Measurements from ENCODE around the gene GEMIN5.
A peak's percentile ranks its signal among the peaks of the same experiment; 100 is the strongest.

The GEMIN5 gene

DNA sequence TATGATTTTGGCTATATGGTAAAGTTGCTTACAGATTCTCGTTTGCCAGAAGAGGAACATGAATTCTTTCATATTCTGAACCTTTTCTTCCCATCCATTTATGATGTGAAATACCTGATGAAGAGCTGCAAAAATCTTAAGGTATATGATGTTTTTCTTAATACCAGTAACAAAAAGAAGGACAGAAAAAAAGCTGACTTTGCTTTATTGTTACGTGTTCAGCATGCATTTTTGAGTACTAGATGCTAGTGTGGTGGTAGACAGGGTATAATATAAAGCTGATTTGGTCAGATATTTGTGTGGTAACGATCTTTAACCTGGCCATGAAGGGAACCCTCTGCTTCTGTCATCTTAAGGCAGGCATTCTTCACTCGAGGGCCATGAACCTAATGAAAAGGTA lies 66.3 kb downstream of the GEMIN5 start:
- Mint-ChIP-seq H3K9me3 (no peaks in the 10 kb centered on the region), H3K36me3 (peaks cover 63% of the 10 kb centered on the region), H3K4me1 (peaks cover 5% of the 10 kb centered on the region), H3K27ac (no peak overlapping the region), H3K27me3 (no peaks in the 10 kb centered on the region), H3K4me3 (no peak overlapping the region)
- no peak for ATAC-seq

- Mint-ChIP-seq H3K4me1 (peaks cover 5% of the 10 kb centered on the region), H3K4me3 (no peak overlapping the region), H3K27me3 (no peaks in the 10 kb centered on the region), H3K36me3 (peaks cover 55% of the 10 kb centered on the region), H3K9me3 (no peaks in the 10 kb centered on the region), H3K27ac (no peak overlapping the region)
- no peak for ATAC-seq
Measured at GRCh38 chr5:154868702-154869101, 69.3 kb downstream of the GEMIN5 start.

GRCh38 chr5:154866841-154867240 lies 71.2 kb downstream of the GEMIN5 start:
- no peak overlapping the region for H3K27ac Mint-ChIP-seq
- H3K27me3 Mint-ChIP-seq, result no peaks in the 10 kb centered on the region
- ATAC-seq, result no peak
- H3K4me3 Mint-ChIP-seq, result no peak overlapping the region
- H3K4me1 Mint-ChIP-seq, result peaks cover 21% of the 10 kb centered on the region
- H3K9me3 Mint-ChIP-seq, result no peaks in the 10 kb centered on the region
- peaks cover 52% of the 10 kb centered on the region for H3K36me3 Mint-ChIP-seq

DNA sequence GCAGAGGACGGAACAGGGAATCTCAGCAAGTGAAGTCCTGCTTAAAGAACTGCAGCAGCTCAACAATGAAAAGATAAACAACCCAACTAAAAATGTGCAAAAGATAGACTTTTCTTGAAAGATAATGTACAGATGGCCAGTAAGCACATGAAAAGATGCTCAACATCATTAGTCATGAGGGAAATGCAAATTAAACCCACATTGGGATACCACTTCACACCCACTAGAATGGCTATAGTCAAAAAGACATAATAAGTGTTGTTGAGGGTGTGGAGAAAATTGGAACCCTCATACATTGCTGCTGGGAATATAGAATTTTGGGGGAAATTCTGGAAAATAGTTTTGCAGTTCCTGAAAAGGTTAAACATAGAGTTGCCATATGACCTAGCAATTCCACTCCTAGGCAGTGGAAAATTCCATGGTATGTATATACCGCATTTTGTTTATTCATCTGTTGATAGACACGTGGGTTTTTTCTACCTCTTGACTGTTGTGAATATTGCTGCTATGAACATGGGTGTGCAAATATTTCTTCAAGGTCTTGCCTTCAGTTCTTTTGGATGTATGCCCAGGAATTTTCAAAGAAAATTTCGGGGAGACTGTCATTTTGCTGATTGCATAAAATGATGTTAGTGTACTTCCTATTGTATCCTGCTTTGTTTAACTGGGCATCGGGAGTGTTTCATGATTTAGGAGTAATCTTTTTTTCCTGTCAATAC lies 72.4 kb downstream of the GEMIN5 start:
- Mint-ChIP-seq H3K27me3 (no peaks in the 10 kb centered on the region), H3K4me1 (peaks cover 34% of the 10 kb centered on the region), H3K9me3 (no peaks in the 10 kb centered on the region), H3K27ac (no peak overlapping the region), H3K36me3 (peaks cover 45% of the 10 kb centered on the region), H3K4me3 (no peak overlapping the region)
- no peak for ATAC-seq

GRCh38 chr5:154863291-154864080 lies 74.5 kb downstream of the GEMIN5 start:
- Mint-ChIP-seq H3K4me3 (no peak overlapping the region), H3K27me3 (no peaks in the 10 kb centered on the region), H3K27ac (peak overlapping the region; percentile 93), H3K36me3 (peaks cover 39% of the 10 kb centered on the region), H3K9me3 (no peaks in the 10 kb centered on the region), H3K4me1 (peaks cover 45% of the 10 kb centered on the region)
- ATAC-seq, result no peak

DNA sequence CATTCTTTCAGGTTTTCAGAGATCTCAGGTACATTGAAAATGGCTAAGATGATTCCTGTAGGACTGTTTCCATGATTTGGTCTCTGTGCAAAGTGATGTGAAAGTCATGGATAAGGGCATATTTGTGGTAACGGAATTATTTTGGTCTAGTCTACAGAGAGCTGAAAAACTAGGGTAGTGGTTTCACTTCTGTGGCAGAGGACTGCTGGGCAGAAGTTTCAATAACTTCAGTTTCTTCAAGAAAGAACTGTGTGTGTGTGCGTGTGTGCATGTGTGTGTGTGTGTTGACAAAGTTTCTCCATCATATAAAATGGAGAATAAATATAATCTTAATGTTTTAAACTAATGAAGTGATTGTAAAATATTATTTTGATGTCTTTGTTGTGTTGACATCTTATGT lies 75.2 kb downstream of the GEMIN5 start:
- ATAC-seq, result no peak
- H3K27me3 Mint-ChIP-seq, result no peaks in the 10 kb centered on the region
- peaks cover 43% of the 10 kb centered on the region for H3K4me1 Mint-ChIP-seq
- peaks cover 32% of the 10 kb centered on the region for H3K36me3 Mint-ChIP-seq
- H3K27ac Mint-ChIP-seq, result peak overlapping the region; percentile 93
- no peaks in the 10 kb centered on the region for H3K9me3 Mint-ChIP-seq
- no peak overlapping the region for H3K4me3 Mint-ChIP-seq

DNA sequence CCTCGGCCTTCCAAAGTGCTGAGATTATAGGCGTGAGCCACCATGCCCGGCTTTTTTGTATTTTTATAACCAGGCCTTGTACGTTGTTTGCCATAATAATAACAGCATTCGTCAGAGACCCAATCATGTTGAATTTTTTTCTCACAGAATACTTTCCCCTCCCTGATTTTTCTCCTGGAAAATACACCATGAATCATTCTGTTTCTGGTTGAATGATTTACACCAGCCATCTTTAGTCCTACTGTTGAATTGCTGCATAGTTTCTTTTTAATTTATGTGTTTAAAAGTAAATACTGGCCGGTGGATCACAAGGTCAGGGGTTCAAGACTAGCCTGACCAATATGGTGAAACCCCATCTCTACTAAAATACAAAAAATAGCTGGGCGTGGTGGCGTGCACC lies 76.1 kb downstream of the GEMIN5 start:
- peak overlapping the region; percentile 93 for H3K27ac Mint-ChIP-seq
- no peak overlapping the region for H3K4me3 Mint-ChIP-seq
- no peaks in the 10 kb centered on the region for H3K9me3 Mint-ChIP-seq
- no peaks in the 10 kb centered on the region for H3K27me3 Mint-ChIP-seq
- peaks cover 27% of the 10 kb centered on the region for H3K36me3 Mint-ChIP-seq
- peaks cover 48% of the 10 kb centered on the region for H3K4me1 Mint-ChIP-seq
- no peak for ATAC-seq

DNA sequence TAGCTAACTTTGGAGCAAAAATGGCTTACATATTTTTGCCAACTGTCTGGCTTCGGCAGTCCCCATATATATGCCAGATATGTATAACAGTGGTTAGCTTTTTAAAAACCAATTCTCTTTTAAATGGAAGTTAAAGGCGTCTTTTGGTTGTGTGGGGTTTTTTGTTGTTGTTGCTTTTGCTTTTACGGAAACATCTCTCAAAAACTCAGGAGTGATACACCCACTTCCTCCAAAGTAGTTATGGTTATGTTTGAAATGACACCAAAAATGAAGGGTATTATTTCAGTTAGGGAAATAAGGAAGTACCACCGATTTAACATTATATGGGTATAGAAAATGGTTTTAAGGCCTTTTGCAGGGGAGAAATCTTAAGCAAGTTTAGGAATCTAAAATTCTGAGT lies 77.2 kb downstream of the GEMIN5 start:
- Mint-ChIP-seq H3K9me3 (no peaks in the 10 kb centered on the region), H3K36me3 (peaks cover 19% of the 10 kb centered on the region), H3K4me1 (peaks cover 52% of the 10 kb centered on the region), H3K27me3 (no peaks in the 10 kb centered on the region), H3K4me3 (peak overlapping the region; percentile 92), H3K27ac (peak overlapping the region; percentile 93)
- ATAC-seq, result no peak

DNA sequence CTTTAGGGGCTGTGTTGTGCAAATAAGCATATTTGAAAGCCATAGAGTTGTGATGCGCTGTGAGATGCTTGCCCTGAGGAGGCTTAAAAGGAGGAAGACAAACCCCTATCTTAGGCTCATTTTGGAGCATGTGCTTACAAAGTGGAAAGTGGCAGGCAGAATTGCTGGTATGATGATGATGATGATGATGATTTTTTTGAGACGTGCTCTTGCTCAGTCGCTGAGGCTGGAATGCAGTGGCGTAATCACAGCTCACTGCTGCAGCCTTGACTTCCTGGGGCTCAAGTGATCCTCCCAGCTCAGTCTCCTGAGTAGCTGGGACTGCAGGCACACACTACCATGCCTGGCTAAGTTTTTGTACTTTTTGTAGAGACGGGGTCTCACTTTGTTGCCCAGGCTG lies 77.9 kb downstream of the GEMIN5 start:
- peaks cover 52% of the 10 kb centered on the region for H3K4me1 Mint-ChIP-seq
- peaks cover 13% of the 10 kb centered on the region for H3K36me3 Mint-ChIP-seq
- peak overlapping the region; percentile 92 for H3K4me3 Mint-ChIP-seq
- H3K27ac Mint-ChIP-seq, result peak overlapping the region; percentile 93
- H3K9me3 Mint-ChIP-seq, result no peaks in the 10 kb centered on the region
- H3K27me3 Mint-ChIP-seq, result no peaks in the 10 kb centered on the region
- no peak for ATAC-seq

DNA sequence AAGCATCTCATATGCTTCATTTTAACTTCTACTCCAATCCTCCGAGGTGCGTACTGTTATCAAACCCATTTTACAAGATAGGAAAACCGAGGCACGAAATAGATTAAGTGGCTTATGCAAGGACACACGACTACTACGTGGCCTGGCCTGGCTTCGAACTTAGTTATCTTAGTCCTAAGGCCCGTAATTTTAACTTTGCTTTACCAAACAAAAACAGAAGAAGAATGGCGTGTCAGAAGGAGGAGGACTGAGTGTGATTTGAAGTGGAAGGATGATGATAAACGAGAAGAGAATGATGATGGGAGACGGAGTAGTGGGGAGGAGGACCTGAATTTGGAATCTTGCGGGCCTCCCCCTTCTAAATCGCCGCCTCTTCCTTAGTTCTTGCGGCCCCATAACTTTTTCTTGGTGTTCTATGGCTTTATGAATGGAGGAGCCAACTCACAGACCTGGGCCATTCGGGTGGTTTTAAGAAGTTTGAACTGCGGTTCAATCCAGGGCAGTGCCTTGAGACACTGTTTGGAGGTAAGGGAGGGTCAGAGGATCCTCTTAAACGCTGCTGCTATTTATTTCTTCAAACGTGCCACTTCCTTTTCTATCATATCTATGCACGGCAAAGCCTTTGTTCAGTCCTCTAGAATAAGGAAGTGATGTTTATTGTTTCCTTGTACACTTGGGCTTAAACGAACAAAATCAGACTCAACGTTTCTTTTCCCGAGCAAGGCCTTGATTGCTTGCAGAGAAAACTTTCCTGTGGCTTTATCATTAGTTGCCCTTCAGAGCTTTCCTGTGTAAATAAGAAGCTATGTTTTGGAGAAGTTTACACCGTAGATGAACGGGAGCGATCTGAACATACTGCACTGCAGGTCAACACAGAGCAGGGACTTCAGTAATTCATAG lies 78.8 kb downstream of the GEMIN5 start:
- peak; percentile 17 for ATAC-seq
- Mint-ChIP-seq H3K36me3 (peaks cover 7% of the 10 kb centered on the region), H3K27me3 (no peaks in the 10 kb centered on the region), H3K4me3 (peak overlapping the region; percentile 92), H3K4me1 (peaks cover 52% of the 10 kb centered on the region), H3K9me3 (no peaks in the 10 kb centered on the region), H3K27ac (peak overlapping the region; percentile 93)

DNA sequence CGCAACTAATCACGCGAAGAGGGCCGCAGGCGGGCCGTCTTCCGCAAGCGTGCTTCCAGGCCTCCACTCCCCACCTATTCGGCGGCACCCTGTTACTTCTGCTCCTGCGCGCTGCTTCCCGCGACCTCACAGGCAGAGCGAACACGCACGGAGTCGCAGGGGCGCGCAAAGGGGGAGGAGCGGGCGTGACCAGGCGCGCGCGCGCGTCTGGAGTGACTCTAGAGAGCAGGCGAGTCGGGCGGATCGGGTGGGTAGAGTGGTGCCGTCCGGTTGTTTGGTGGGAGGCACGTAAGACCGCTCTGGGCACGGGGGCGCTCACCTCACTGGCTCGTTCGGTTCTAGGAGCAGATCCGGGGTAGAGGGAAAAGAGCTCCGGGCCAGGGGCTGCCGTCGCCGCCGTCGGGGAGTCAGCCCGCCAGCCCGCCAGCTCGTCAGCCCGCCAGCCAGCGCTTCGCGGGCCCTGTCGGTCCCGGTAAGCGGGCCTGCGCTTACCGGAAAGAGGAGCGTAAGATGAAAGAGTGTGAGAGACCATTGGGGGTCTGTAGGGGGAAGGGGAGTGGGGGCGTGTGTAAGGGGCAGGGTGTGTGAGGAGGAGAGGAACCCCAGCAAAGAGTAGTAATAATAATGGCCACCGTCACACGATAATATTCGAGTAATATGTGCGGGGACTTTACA lies 79.6 kb downstream of the GEMIN5 start, which contains the start of gene CNOT8:
Gene CNOT8 (plus strand): TSS at position 331 of the 675 bp plus-strand sequence. CDS start 4,652 bp downstream, outside the sequence.
- ATAC-seq, result peak; percentile 94
- H3K27ac Mint-ChIP-seq, result peak within 1 kb of the TSS; percentile 93
- H3K4me1 Mint-ChIP-seq, result peaks cover 52% of the 10 kb centered on the region
- H3K27me3 Mint-ChIP-seq, result no peaks in the 10 kb centered on the region
- peak within 1 kb of the TSS; percentile 92 for H3K4me3 Mint-ChIP-seq
- H3K9me3 Mint-ChIP-seq, result no peaks in the 10 kb centered on the region
- H3K36me3 Mint-ChIP-seq, result peaks cover 11% of the 10 kb centered on the region

- no peaks in the 10 kb centered on the region for H3K27me3 Mint-ChIP-seq
- ATAC-seq, result peak; percentile 84
- H3K36me3 Mint-ChIP-seq, result peaks cover 5% of the 10 kb centered on the region
- peak overlapping the region; percentile 93 for H3K27ac Mint-ChIP-seq
- no peaks in the 10 kb centered on the region for H3K9me3 Mint-ChIP-seq
- H3K4me1 Mint-ChIP-seq, result peaks cover 44% of the 10 kb centered on the region
- peak overlapping the region; percentile 92 for H3K4me3 Mint-ChIP-seq
Measured at GRCh38 chr5:154857530-154858296, 80.3 kb downstream of the GEMIN5 start.

DNA sequence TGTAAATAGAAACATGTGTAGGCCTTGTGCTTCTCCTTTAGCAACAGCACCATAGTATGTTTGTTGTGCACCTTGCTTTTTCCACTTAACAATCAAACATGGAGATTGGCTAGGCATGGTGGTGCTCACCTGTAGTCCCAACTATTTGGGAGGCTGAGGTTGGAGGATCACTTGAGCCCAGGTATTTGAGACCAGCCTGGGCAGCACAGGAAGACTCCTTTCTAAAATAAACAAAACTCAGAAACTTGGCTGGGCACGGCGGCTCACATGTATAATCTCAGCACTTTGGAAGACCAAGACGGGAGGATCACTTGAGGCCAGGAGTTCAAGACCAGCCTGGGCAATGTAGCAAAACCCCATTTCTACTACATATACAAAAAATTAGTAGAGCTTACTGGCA lies 86.7 kb downstream of the GEMIN5 start:
- Mint-ChIP-seq H3K27ac (no peak overlapping the region), H3K27me3 (no peaks in the 10 kb centered on the region), H3K4me3 (no peak overlapping the region), H3K9me3 (no peaks in the 10 kb centered on the region), H3K36me3 (peaks cover 5% of the 10 kb centered on the region), H3K4me1 (peaks cover 10% of the 10 kb centered on the region)
- no peak for ATAC-seq

Measured in stimulated activated memory B cell treated with anti-CD40 and anti-IgM and Interleukin-4, amounts not matched to agents 10 μg/mL and 1 μg/mL and 100 μg/mL, for 72 hours (primary cell).